Uterus (tissue), 4 donors: Measurements from ENCODE around the gene FAIM2. TPM values are rescaled to one million over a fixed set of nuclear protein-coding genes. Genes with fewer than 3 reads are reported as not detected.

Experiments used
- DNase-seq, 2 donors: peaks; one replicate each; pipeline ENCODE4 v3.0.0-alpha.2; 2019 to 2020
- H3K27ac ChIP-seq, 2 donors: fragments of 200-600 bp; sonication (generic); 1 replicate in 1 of 2; 2 replicates in 1 of 2; pipeline ENCODE4 v1.5.1; 2016 to 2018
- H3K27me3 ChIP-seq, 2 donors: fragments of 200-600 bp; sonication (generic); one replicate each; pipeline ENCODE4 v1.5.1; 2018 to 2019; ENCODE audit warnings: control low read depth in 1 of 2
- H3K36me3 ChIP-seq, 2 donors: fragments of 200-600 bp; sonication (generic); one replicate each; pipeline ENCODE4 v1.5.1; 2019; ENCODE audit warnings: control low read depth in 1 of 2
- H3K4me1 ChIP-seq, 2 donors: fragments of 200-600 bp; sonication (generic); one replicate each; pipeline ENCODE4 v1.5.1; 2018 to 2019; ENCODE audit warnings: control low read depth in 1 of 2
- H3K4me3 ChIP-seq, 2 donors: fragments of 200-600 bp; sonication (generic); 1 replicate in 1 of 2; 2 replicates in 1 of 2; pipeline ENCODE4 v1.5.1; 2018 to 2019; ENCODE audit warnings: mild to moderate bottlenecking in 1 of 2
- H3K9me3 ChIP-seq, 2 donors: fragments of 200-600 bp; sonication (generic); one replicate each; pipeline ENCODE4 v1.5.1; 2019; ENCODE audit warnings: control low read depth in 1 of 2
- POLR2A ChIP-seq, 2 donors: fragments of 450-650 bp; IDR thresholded peaks; one replicate each; pipeline ENCODE4 v1.6.1; 2016; ENCODE audit warnings: antibody characterized with exemption in 2 of 2, mild to moderate bottlenecking in 1 of 2, moderate library complexity in 1 of 2
- intact Hi-C: fragments of 100-400 bp; cut with DNase I; formaldehyde crosslinking; loops from one replicate; pipeline ENCODE4 v1.15.1; 2023; ENCODE audit warnings: low total_unique reads
- total RNA-seq, 4 donors: library from RNA; depleted of rRNA in 3 of 4; stranded (reverse); fragments of >200 nt in 3 of 4; gene quantifications; one replicate each; pipeline versions ENCODE4 v1.1.0 to v1.2.4, GENCODE V29; 2014 to 2023
- TF ChIP-seq, protein P1 (sequence below), 4 experiments: fragments of 200-600 bp in 2 of 4; fragments of 450-650 bp in 2 of 4; sonication (generic) in 2 of 4; IDR thresholded peaks; one replicate each; pipeline ENCODE4 v1.5.1; 2016 to 2019; ENCODE audit warnings: antibody characterized with exemption in 4 of 4, mild to moderate bottlenecking in 2 of 4, moderate library complexity in 1 of 4
- donor health status: DM: yes; HTN: yes; CAD: no.

Gene FAIM2
- total RNA-seq, 4 donors from 2014 or later = 1.0 to 11.9 (median 5.5) TPM

GRCh38 chr12:49885663-49886461 lies 17.8 kb downstream of the FAIM2 start:
- H3K27ac ChIP-seq = no peak overlapping the region
- no peaks in the 10 kb centered on the region for H3K9me3 ChIP-seq
- TF ChIP-seq, protein P1, sequence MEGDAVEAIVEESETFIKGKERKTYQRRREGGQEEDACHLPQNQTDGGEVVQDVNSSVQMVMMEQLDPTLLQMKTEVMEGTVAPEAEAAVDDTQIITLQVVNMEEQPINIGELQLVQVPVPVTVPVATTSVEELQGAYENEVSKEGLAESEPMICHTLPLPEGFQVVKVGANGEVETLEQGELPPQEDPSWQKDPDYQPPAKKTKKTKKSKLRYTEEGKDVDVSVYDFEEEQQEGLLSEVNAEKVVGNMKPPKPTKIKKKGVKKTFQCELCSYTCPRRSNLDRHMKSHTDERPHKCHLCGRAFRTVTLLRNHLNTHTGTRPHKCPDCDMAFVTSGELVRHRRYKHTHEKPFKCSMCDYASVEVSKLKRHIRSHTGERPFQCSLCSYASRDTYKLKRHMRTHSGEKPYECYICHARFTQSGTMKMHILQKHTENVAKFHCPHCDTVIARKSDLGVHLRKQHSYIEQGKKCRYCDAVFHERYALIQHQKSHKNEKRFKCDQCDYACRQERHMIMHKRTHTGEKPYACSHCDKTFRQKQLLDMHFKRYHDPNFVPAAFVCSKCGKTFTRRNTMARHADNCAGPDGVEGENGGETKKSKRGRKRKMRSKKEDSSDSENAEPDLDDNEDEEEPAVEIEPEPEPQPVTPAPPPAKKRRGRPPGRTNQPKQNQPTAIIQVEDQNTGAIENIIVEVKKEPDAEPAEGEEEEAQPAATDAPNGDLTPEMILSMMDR (IDR thresholded peaks at IDR 0.05) = no peak
- no peak for TF ChIP-seq POLR2A (IDR thresholded peaks at IDR 0.05)
- intact Hi-C loops = no loop called here
- H3K36me3 ChIP-seq = no peaks in the 10 kb centered on the region
- no peak for DNase-seq
- no peaks in the 10 kb centered on the region for H3K27me3 ChIP-seq
- H3K4me3 ChIP-seq = no peak overlapping the region
- no peaks in the 10 kb centered on the region for H3K4me1 ChIP-seq

- intact Hi-C loops = no loop called here
- DNase-seq = no peak
- Histone ChIP-seq H3K27ac (no peak overlapping the region), H3K9me3 (no peaks in the 10 kb centered on the region), H3K27me3 (no peaks in the 10 kb centered on the region), H3K36me3 (no peaks in the 10 kb centered on the region), H3K4me1 (no peaks in the 10 kb centered on the region), H3K4me3 (no peak overlapping the region)
- TF ChIP-seq, protein P1 (IDR thresholded peaks at IDR 0.05) = no peak
- no peak for TF ChIP-seq POLR2A (IDR thresholded peaks at IDR 0.05)
Measured at GRCh38 chr12:49885118-49885517, 18.6 kb downstream of the FAIM2 start.

DNA sequence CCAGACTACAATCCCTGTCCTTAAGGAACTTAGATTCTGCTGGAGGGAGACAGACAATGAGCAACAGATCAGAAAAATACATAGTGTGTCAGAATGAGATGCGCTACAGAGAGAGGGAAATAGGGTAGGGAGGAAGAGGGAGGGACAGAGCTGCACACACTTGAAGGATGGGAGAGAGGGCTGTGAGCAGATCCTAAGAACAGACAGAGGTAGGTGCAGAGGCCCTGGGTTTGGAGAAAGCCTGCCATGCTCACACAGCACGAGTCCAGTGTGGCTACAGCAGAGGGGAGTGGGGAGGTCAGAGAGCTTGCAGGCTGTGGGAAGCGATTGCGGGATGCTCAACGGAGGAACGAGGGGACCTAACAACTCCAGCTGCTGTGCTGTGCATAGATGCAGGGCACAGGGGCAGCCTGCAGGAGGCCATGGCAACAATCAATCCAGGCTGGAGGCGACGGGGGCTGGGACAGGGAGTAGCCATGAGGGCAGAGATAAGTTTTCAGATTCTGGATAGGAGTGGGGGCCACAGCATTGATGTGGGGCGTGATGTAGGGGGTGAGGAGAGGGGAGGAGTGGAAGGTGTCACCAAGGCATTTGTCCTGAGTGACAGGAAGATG lies 20.7 kb downstream of the FAIM2 start:
- no peaks in the 10 kb centered on the region for H3K27me3 ChIP-seq
- no peaks in the 10 kb centered on the region for H3K9me3 ChIP-seq
- peak in 1 of 2 donors; percentile 11 for DNase-seq
- intact Hi-C loops = no loop called here
- no peak for TF ChIP-seq POLR2A (IDR thresholded peaks at IDR 0.05)
- TF ChIP-seq, protein P1 (IDR thresholded peaks at IDR 0.05) = no peak
- H3K4me3 ChIP-seq = no peak overlapping the region
- no peaks in the 10 kb centered on the region for H3K4me1 ChIP-seq
- no peaks in the 10 kb centered on the region for H3K36me3 ChIP-seq
- H3K27ac ChIP-seq = no peak overlapping the region

DNA sequence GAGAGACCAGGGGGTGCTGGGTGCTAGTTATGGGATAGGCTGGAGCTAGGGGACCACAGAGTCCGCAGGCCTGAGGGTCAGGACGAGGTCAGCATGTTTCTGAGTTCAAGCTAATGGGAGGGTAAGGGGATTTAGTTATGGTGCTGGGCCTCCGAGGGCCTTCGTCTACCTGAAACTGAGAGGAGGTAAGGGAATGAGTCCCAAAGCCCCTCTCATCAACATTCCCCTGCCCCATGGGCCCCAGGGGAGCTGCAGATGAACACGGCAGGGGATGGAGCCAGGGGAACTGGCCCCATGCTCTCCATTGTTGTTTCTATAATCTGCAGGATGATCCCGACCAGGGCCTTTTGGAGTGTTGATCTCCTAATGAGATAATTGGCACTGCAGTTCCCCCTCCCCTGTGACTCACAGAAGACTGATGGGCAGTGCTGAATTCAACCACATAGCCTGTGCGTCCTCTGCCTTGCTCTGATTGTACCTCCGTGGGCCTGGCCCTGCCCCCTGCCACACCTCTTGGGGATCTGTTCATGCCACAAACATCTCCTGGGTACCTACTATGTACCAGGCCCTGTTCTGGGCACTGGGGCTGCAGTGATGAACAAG lies 21.4 kb downstream of the FAIM2 start:
- no peak for DNase-seq
- Histone ChIP-seq H3K4me3 (no peak overlapping the region), H3K27ac (no peak overlapping the region), H3K4me1 (no peaks in the 10 kb centered on the region), H3K9me3 (no peaks in the 10 kb centered on the region), H3K27me3 (no peaks in the 10 kb centered on the region), H3K36me3 (no peaks in the 10 kb centered on the region)
- TF ChIP-seq, protein P1 (IDR thresholded peaks at IDR 0.05) = no peak
- TF ChIP-seq POLR2A (IDR thresholded peaks at IDR 0.05) = no peak
- intact Hi-C loops = no loop called here
